ENCODE results near the gene AFAP1L1.

DNA sequence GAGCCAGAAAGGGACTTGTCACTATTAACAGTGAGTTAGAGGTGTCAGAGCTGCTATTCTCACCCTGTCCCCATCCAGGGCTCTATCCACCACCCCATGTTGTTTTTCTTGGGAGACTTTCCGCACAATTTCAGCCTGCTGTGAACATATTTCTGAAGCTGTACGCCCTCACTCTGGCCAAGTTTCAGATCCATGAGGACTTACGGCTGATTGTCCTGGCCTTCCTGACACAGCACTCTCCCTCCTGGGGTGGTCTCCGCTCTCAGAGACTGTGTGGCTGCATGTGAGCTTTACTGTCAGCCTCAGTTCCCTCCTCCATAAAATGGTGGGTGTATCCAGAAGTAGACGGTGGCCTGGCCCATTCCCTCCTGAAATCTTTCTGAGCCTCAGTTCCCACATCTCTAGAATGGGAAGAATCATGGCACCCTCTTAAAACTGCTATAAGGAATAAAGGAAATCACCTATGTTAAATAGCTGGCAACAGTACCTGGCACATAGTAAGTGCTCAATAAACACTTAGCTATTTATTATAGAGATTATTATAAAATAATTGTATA, 108.2 kb downstream of the AFAP1L1 start:
- TF ChIP-seq POLR2AphosphoS5 (IDR thresholded peaks at IDR 0.05), result no peak
- TF ChIP-seq EP300 (IDR thresholded peaks at IDR 0.05), result no peak
